GM18526 (cell line): Measurements from ENCODE around the gene SHD.

Experiments used
- POLR2A ChIP-seq: IDR thresholded peaks from 3 replicates; pipeline ENCODE4 v1.6.1; 2011; ENCODE audit not compliant: insufficient read length; ENCODE audit errors: extremely low read depth

SHD gene

DNA sequence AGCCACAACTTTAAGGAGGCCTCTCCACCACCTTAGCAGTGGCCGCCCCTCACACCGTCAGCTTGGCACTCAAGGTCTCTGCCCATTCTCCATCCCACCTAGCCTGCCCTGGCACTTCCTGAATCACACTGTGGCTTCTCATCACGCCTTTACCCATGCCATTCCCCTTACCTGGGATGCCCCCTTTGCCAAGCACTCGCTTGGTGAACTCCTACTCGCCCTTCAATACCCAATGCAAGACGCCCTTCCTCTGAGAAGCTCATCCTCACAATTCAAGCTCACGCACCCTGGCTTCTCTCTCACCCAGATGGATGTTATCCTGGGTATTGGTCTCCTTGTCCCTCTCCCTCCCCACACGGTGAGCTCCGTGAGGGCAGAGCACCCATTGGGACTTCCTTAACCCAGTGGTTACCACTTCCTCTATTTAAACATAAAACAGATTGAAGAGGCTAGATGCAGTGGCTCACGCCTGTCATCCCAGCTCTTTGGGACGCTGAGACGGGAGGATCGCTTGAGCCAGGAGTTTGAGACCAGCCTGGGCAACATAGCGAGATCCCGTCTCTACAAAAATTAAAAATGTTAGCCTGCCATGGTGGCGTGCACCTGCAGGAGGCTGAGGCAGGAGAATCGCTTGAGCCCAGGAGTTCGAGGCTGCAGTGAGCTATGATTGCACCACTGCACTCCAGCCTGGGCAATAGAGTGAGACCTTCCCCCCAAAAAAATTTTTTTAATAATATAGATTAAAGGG is 12.6 kb upstream of the SHD start:
- no peak for TF ChIP-seq POLR2A

- TF ChIP-seq POLR2A, result no peak
These were observed 11.8 kb upstream of the SHD start for GRCh38 chr19:4267101-4267900.

DNA sequence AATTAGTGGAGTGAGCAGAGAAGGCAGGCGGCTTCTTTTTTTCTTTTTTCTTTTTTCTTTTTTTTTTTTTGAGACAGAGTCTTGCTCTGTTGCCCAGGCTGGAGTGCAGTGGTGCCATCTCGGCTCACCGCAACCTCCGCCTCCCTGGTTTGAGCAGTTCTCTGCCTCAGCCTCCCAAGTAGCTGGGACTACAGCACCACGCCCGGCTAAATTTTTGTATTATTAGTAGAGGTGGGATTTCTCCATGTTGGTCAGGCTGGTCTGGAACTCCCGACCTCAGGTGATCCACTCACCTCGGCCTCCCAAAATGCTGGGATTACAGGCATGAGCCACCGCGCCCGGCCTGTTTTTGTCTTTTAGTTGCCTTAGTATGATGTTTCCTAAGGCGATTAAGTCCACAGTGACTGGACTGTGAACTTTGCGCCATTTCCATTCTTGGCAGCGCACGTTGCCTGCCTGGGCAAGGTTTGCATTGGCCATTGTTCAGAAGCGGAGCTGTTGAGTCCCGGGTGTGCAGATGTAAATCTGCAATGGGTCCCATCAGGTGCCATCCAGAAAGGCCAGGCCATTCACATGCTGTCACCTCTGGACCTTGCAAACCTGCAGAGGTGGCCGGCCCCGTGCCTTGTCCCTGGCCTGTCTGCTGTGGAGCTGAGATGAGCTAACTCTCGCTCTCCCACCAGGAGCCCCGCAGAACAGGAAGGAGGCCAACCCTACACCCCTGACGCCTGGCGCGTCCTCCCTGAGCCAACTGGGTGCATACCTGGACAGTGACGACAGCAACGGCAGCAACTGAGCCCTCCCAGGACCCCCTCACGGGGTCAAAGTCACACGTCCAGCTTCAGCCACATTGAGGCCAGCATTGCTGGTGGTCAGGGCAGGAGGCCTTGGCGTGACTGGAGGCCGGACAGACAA is 10.9 kb upstream of the SHD start:
- no peak for TF ChIP-seq POLR2A

DNA sequence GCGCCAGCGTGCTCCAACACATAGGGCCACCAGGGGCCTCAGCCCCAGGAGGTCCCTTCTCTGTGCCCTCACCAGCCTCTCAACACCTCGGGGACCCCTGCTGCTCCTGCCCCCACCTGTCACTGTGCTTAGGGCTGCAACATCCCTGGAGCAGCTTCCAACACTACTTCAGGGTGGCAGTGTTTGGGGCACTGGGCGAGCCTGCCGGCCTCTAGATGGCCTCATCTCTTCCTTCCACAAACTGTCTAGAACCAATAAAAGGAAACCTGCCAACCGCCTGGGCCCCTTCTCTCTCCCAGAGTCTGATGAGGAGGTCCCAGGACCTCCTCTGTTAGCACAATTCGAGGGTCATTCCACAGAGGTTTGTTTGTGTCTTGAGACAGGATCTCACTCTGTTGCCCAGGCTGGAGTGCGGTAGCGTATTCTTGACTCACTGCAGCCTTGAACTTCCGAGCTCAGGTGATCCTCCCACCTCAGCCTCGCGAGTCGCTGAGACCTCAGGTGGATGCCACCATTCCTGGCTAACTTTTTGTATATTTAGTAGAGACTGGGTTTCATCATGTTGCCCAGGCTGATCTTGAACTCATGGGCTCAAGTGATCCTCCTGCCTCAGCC is 10.1 kb upstream of the SHD start:
- TF ChIP-seq POLR2A, result no peak

- TF ChIP-seq POLR2A, result no peak
These were observed 6.2 kb upstream of the SHD start for GRCh38 chr19:4272894-4273293.

DNA sequence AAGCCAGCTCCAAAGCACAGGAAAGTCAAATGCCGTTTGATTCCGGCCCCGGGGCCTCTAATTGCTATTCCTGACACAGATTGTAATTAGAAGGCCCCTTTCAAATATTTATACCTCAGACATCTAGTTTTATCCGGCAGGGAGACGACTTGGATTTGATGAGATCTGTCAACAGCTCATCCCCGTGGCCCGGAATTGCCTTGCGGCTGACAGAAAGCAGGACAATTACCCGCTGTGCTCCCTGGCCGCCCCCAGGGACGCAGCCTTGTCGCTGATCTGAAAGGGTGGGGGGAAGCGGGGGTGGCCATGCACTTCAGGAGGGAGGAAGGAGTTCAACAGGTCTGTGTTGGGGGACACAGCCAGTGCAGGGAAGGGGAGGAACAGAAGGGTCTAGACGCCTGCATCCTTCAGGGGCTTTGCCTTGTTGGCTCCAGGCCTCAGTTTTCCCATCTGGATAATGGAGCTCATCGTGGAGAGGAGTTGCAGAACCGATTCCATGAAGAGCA is 1.8 kb upstream of the SHD start:
- TF ChIP-seq POLR2A, result no peak

DNA sequence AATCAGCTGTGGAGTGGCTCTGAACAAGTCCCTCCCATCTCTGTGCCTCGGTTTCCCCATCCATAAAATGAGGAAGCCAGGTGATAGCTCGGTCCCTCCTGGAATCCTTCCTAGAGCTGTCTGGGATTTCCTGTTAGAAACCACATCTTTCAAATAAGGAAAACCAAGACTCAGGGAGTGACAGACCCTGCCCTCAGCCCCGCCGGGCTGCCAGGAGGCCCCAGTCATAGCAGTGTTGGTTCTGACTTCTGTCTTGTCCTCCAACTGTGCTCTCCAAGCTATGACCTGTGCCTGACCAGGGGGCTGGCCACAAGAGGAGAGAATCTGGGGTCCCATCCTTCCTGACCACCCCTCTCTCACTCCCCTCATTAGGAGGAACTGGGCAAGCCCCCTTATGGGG is 1.1 kb upstream of the SHD start:
- no peak for TF ChIP-seq POLR2A

- TF ChIP-seq POLR2A, result no peak
These were observed 132 bp downstream of the SHD start for GRCh38 chr19:4279267-4279529.

DNA sequence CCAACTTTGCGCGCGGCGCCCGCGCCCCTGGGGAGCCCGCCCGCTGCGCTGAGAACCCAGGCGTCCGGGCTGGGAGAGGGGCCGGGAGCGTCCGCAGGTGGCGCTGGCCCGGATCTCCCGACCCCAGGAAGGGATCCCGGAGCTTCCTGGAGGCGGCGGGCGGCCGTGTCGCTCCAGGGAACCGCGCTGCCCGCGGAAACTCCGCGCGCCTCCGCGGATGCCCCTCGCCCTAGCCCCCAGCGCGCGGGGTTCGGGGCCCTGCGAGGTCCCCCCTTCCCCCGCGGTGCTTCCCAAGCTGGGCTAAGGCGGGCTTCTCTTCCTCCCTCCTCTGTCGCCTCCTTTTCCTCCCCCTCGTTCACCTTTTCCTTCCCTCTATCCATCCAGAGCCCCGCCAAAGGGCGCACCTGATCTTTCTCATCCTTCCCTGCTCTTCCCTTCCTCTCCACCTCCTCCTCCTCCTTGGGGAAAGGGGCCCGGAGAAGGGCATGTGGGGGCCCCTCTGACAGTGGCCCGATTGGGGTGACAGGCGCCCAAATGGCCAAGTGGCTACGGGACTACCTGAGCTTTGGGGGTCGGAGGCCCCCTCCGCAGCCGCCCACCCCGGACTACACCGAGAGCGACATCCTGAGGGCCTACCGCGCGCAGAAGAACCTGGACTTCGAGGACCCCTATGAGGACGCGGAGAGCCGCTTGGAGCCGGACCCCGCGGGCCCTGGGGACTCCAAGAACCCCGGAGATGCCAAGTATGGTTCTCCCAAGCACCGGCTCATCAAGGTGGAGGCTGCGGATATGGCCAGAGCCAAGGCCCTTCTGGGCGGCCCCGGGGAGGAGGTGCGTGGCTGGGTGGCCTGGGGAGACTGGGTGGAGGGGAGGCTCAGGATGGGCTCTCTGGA is 710 bp downstream of the SHD start:
- TF ChIP-seq POLR2A, result no peak

- TF ChIP-seq POLR2A, result no peak
These were observed 5.3 kb downstream of the SHD start for GRCh38 chr19:4284176-4284958.

DNA sequence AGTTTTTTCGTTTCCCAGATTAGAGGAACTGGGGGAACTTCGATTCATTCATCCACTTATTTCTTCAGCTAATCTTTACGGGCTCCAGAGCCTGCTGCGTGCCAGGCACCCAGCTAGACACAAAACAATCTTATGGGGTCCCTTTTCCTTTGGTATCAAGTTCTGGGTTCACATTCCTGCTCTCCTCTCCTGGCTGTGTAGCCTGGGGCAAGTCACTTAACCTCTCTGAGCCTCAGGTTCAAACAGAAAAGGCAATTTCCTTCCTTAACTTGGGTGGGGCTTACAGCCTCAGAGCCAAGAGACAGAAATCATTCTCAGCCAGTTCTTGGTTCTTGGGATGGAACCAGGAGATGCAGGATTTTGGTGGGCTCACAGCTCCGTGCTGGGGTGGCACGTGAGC is 5.9 kb downstream of the SHD start:
- TF ChIP-seq POLR2A, result no peak

GRCh38 chr19:4288091-4288777 is 9.2 kb downstream of the SHD start:
- no peak for TF ChIP-seq POLR2A

DNA sequence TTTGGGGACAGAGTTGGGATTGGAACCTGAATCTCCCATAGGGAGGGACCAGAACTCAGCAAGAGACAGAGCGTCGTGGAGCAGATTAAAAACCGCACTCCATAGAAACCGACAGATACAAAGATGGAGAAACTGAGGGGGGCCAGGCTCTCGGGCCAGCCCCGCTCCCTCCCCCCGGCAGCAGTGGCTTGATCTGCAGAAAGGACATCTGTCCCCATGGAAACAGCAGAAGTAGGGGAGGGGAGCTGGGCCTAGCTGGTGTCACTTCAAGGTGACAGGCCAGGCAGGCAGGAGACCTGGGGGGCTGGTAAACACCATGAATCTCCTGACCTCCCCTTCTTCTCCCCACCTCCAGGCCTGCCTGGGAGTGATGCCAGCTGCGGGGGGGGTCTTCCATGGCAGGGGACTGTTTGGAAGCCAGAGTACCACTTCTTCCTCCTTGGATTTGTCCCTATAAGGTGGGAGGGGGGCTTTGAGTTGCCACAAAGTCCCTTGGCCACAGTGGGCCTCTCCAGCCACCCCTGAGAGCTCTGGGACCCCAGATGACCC is 12.2 kb downstream of the SHD start:
- TF ChIP-seq POLR2A, result no peak
